ENCODE measurements around the gene SCN8A.

The SCN8A gene

DNA sequence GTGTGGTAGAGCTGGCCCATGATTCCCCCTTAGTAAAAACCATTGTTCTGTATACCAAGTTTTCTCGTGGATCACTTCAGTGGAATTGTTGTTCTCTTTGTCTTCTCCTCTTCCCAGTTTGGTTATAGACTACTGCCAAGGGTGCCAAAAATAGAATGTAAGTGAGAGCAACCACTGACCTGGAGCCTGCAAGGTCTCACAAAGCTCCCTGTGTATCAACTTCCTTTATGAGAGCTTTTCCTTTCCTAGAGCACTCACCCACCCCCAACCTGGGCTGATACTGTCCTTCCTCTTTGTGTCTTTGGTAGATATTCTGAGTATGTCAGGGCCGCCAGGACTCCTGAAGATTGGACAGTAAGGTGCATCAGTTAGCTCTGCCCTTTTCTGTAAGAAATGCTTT is 101.0 kb downstream of the SCN8A start:
- TF ChIP-seq, protein P1, sequence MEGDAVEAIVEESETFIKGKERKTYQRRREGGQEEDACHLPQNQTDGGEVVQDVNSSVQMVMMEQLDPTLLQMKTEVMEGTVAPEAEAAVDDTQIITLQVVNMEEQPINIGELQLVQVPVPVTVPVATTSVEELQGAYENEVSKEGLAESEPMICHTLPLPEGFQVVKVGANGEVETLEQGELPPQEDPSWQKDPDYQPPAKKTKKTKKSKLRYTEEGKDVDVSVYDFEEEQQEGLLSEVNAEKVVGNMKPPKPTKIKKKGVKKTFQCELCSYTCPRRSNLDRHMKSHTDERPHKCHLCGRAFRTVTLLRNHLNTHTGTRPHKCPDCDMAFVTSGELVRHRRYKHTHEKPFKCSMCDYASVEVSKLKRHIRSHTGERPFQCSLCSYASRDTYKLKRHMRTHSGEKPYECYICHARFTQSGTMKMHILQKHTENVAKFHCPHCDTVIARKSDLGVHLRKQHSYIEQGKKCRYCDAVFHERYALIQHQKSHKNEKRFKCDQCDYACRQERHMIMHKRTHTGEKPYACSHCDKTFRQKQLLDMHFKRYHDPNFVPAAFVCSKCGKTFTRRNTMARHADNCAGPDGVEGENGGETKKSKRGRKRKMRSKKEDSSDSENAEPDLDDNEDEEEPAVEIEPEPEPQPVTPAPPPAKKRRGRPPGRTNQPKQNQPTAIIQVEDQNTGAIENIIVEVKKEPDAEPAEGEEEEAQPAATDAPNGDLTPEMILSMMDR (IDR thresholded peaks at IDR 0.05): no peak
- DNase-seq (ENCODE audit: low spot score): no peak
- Histone ChIP-seq H3K4me3 (no peak overlapping the region), H3K27ac (no peak overlapping the region)

DNA sequence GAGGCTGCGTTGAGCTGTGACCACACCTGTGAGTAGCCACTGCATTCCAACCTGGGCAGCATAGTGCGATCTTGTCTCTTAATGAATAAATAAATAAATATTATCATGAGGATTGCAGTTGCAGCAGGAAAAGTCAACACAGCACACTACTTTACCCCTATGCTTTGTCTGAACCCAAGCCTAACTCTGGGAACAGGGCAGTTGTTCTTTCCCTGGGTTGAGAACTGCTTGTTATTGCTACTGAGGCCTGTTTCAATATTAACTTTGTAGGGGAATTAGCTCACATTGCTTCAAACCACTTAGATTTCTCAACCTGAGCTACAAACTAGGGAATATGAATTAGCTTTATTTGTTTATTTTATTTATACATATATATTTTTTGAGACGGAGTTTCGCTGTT is 102.5 kb downstream of the SCN8A start:
- Histone ChIP-seq H3K27ac (no peak overlapping the region), H3K4me3 (no peak overlapping the region)
- DNase-seq (ENCODE audit: low spot score): no peak
- TF ChIP-seq, protein P1 (IDR thresholded peaks at IDR 0.05): no peak

GRCh38 chr12:51694146-51694545 is 103.1 kb downstream of the SCN8A start:
- Histone ChIP-seq H3K4me3 (no peak overlapping the region), H3K27ac (no peak overlapping the region)
- no peak for DNase-seq (ENCODE audit: low spot score)
- TF ChIP-seq, protein P1 (IDR thresholded peaks at IDR 0.05): no peak

- TF ChIP-seq, protein P1 (IDR thresholded peaks at IDR 0.05): no peak
- no peak for DNase-seq (ENCODE audit: low spot score)
- Histone ChIP-seq H3K27ac (no peak overlapping the region), H3K4me3 (no peak overlapping the region)
These were observed 104.4 kb downstream of the SCN8A start for GRCh38 chr12:51695241-51696010.

GRCh38 chr12:51699219-51699618 is 108.2 kb downstream of the SCN8A start:
- Histone ChIP-seq H3K27ac (no peak overlapping the region), H3K4me3 (no peak overlapping the region)
- TF ChIP-seq, protein P1 (IDR thresholded peaks at IDR 0.05): no peak
- no peak for DNase-seq (ENCODE audit: low spot score)

GRCh38 chr12:51700887-51701286 is 109.9 kb downstream of the SCN8A start:
- no peak overlapping the region for H3K27ac ChIP-seq
- TF ChIP-seq, protein P1 (IDR thresholded peaks at IDR 0.05): no peak
- no peak overlapping the region for H3K4me3 ChIP-seq
- DNase-seq (ENCODE audit: low spot score): no peak

DNA sequence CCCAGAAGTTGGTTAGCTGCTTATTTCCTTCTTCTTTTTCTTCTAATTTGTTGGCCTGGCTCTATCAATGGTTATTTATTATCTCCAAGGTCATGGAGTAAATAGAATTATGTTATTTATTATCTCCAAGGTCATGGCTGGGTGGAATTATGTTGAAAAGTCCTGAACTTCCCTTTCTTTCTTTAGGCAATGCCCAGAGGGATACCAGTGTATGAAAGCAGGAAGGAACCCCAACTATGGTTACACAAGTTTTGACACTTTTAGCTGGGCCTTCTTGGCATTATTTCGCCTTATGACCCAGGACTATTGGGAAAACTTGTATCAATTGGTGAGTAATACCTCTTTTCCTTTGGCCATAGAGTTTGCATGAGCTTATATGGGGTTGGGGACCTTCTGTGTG is 111.6 kb downstream of the SCN8A start:
- TF ChIP-seq, protein P1 (IDR thresholded peaks at IDR 0.05): no peak
- no peak overlapping the region for H3K4me3 ChIP-seq
- DNase-seq (ENCODE audit: low spot score): no peak
- no peak overlapping the region for H3K27ac ChIP-seq
